ENCODE data around the gene PFKL.
A peak's percentile ranks its signal among the peaks of the same experiment; 100 is the strongest.

The PFKL gene

DNA sequence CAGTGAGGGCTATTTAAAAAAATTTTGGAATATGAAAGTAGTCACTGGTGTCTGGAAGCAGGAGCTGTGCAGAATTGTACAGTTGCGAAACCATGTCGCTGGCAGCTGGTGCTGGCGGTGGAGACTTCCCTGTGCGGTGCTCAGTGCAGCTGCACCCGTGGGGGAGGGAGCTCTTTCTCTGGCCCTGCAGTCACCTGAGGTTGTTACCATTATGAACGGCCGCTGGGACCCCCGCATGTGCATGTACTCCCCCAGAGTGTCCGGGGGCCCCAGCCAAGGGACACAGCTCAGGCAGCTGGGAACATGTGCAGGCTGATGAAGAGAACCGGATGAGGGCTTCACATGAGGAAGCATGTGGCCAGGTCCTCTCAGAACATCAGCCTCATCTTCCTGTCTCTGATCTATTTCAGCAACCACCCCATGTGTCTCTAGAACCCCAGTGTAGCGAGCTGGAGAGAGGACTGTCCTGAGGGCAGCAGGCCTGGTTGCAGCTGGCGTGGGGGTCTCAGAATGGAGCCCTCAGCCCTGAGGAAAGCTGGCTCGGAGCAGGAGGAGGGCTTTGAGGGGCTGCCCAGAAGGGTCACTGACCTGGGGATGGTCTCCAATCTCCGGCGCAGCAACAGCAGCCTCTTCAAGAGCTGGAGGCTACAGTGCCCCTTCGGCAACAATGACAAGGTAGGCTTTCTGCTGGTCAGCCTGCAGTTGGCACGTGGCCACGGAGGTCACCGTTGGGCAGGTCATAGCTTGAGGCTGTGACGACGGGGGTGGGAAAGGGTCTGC lies 53.5 kb downstream of the PFKL start, which contains the start of gene TRPM2:
Gene TRPM2 (plus strand): TSS at position 431 of the 780 bp plus-strand sequence. CDS start 80 bp downstream, at position 511.
- Histone ChIP-seq H4K20me1 (ENCODE audit: insufficient read depth, low read length) (no peaks in the 10 kb centered on the region), H3K4me2 (ENCODE audit: low read depth, low read length) (peak within 1 kb of the TSS; percentile 7; the same call in 1 of the 2 replicates), H3K36me3 (replicated peaks; ENCODE audit: insufficient read depth, low read length) (no peaks in the 10 kb centered on the region), H3K4me3 (ENCODE audit: low read length) (no peak within 1 kb of the TSS), H3K9ac (ENCODE audit: low read length) (no peak within 1 kb of the TSS), H3F3A (ENCODE audit: insufficient read depth, low read length) (no peaks in the 10 kb centered on the region), H3K79me2 (ENCODE audit: low read length) (no peaks in the 10 kb centered on the region), H3K9me2 (replicated peaks; ENCODE audit: insufficient read depth, low read length) (no peaks in the 10 kb centered on the region), H3K27ac (ENCODE audit: low read length) (no peak within 1 kb of the TSS), H3K9me3 (replicated peaks; ENCODE audit: insufficient read depth, low read length) (no peaks in the 10 kb centered on the region), H3K27me3 (replicated peaks; ENCODE audit: insufficient read depth, low read length) (peaks cover 91% of the 10 kb centered on the region), H3K4me1 (ENCODE audit: low read length) (no peaks in the 10 kb centered on the region; the same call in 1 of the 2 replicates), H2AFZ (ENCODE audit: low read length) (no peak within 1 kb of the TSS)
- DNase-seq: no peak
- TF ChIP-seq, protein P1, sequence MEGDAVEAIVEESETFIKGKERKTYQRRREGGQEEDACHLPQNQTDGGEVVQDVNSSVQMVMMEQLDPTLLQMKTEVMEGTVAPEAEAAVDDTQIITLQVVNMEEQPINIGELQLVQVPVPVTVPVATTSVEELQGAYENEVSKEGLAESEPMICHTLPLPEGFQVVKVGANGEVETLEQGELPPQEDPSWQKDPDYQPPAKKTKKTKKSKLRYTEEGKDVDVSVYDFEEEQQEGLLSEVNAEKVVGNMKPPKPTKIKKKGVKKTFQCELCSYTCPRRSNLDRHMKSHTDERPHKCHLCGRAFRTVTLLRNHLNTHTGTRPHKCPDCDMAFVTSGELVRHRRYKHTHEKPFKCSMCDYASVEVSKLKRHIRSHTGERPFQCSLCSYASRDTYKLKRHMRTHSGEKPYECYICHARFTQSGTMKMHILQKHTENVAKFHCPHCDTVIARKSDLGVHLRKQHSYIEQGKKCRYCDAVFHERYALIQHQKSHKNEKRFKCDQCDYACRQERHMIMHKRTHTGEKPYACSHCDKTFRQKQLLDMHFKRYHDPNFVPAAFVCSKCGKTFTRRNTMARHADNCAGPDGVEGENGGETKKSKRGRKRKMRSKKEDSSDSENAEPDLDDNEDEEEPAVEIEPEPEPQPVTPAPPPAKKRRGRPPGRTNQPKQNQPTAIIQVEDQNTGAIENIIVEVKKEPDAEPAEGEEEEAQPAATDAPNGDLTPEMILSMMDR (IDR thresholded peaks at IDR 0.05; ENCODE audit: low read length): no peak
- TF ChIP-seq EZH2 (optimal IDR thresholded peaks at IDR 0.05; ENCODE audit: low read depth, low read length) (no peak), EZH2phosphoT487 (IDR thresholded peaks at IDR 0.05; ENCODE audit: low read length) (no peak)

DNA sequence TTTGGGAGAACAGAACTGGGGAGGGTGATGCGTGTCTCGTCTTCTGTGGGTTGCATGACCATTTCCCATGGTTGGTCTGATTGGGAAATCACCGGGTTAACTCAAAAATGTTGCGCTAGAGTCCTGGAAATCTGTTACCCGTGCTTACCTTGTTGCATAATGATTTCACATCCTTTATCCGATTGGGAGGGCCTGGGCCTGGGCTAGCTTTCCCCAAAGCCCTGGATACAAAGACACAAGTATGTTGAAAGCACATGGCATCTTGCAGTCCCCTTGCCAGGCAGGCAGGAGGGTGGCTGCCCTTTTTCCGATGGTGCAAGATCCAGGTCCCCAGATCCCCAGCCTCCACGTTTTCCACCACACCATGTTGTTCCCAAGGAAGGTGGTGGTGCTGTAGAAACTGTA lies 54.1 kb downstream of the PFKL start:
- Histone ChIP-seq H3K36me3 (replicated peaks; ENCODE audit: insufficient read depth, low read length) (no peaks in the 10 kb centered on the region), H3K27me3 (replicated peaks; ENCODE audit: insufficient read depth, low read length) (peaks cover 91% of the 10 kb centered on the region), H3K4me3 (ENCODE audit: low read length) (no peak overlapping the region), H3K4me2 (ENCODE audit: low read depth, low read length) (no peak overlapping the region), H3K9me3 (replicated peaks; ENCODE audit: insufficient read depth, low read length) (no peaks in the 10 kb centered on the region), H4K20me1 (ENCODE audit: insufficient read depth, low read length) (no peaks in the 10 kb centered on the region), H3K27ac (ENCODE audit: low read length) (no peak overlapping the region), H2AFZ (ENCODE audit: low read length) (no peak overlapping the region), H3K79me2 (ENCODE audit: low read length) (no peaks in the 10 kb centered on the region), H3F3A (ENCODE audit: insufficient read depth, low read length) (no peaks in the 10 kb centered on the region), H3K9me2 (replicated peaks; ENCODE audit: insufficient read depth, low read length) (no peaks in the 10 kb centered on the region), H3K4me1 (ENCODE audit: low read length) (no peaks in the 10 kb centered on the region; the same call in 1 of the 2 replicates), H3K9ac (ENCODE audit: low read length) (no peak overlapping the region)
- TF ChIP-seq, protein P1 (IDR thresholded peaks at IDR 0.05; ENCODE audit: low read length): no peak
- TF ChIP-seq EZH2phosphoT487 (IDR thresholded peaks at IDR 0.05; ENCODE audit: low read length): no peak
- TF ChIP-seq EZH2 (optimal IDR thresholded peaks at IDR 0.05; ENCODE audit: low read depth, low read length): no peak
- no peak for DNase-seq

DNA sequence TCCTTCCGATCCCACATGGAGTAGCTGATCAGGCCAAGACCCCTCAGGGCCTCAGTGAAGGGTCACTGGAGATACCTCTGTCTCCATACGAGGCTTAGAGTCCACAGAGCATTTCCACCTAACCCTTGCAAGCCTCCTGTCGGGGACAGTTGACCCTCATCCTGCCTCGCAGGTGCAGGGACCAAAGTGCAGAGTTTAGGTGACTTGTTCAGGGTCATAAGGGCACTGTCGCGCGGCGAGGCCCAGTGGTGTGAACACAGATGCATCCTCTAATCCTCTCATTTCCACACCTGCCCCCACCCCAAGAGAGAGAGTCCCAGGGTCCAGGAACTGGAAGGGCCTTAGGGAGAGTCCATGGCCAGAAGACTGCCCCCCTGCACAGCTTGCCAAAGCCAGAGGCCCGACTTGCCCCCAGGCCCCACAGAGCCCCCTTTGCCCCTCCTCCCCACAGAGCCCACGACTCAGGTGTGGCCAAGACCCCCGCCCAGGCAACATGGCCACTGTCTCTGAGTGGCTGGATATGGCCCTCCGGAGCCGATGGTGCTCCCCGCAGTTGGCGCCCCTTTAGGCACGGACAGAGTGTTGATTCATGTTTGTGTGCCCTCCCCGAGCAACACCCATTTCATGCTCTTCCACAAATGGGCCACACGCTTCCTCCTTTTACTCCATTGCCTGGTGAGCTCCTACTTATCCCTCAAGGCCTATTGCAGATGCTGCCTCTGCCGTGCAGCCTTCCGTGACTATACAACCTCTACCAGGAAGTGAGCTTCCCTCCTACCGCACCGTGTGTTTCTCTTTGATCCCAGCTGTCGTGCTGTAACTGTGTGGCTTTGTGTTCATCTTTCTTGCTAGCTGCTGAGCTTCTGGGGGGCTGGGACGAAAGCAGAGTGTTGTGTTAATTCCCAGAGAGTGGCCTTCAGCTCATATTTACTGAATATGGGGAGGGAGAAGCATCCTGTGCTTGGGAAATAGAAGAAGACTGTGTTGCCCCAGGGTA lies 55.2 kb downstream of the PFKL start:
- H3K4me1 ChIP-seq (ENCODE audit: low read length): no peaks in the 10 kb centered on the region; the same call in 1 of the 2 replicates
- peak; percentile 31 for DNase-seq
- 0 out of 2 replicates have a peak overlapping the region, but pooled peaks have one; percentile 5 for H3K4me2 ChIP-seq (ENCODE audit: low read depth, low read length)
- no peak overlapping the region for H3K4me3 ChIP-seq (ENCODE audit: low read length)
- no peak overlapping the region for H3K9ac ChIP-seq (ENCODE audit: low read length)
- H3K27ac ChIP-seq (ENCODE audit: low read length): no peak overlapping the region
- H4K20me1 ChIP-seq (ENCODE audit: insufficient read depth, low read length): no peaks in the 10 kb centered on the region
- no peaks in the 10 kb centered on the region for H3K36me3 ChIP-seq (replicated peaks; ENCODE audit: insufficient read depth, low read length)
- no peaks in the 10 kb centered on the region for H3K9me3 ChIP-seq (replicated peaks; ENCODE audit: insufficient read depth, low read length)
- H3K27me3 ChIP-seq (replicated peaks; ENCODE audit: insufficient read depth, low read length): peaks cover 90% of the 10 kb centered on the region
- H3F3A ChIP-seq (ENCODE audit: insufficient read depth, low read length): no peaks in the 10 kb centered on the region
- TF ChIP-seq EZH2phosphoT487 (IDR thresholded peaks at IDR 0.05; ENCODE audit: low read length) (no peak), EZH2 (optimal IDR thresholded peaks at IDR 0.05; ENCODE audit: low read depth, low read length) (no peak)
- TF ChIP-seq, protein P1 (IDR thresholded peaks at IDR 0.05; ENCODE audit: low read length): no peak
- H3K9me2 ChIP-seq (replicated peaks; ENCODE audit: insufficient read depth, low read length): no peaks in the 10 kb centered on the region
- H3K79me2 ChIP-seq (ENCODE audit: low read length): no peaks in the 10 kb centered on the region
- H2AFZ ChIP-seq (ENCODE audit: low read length): no peak overlapping the region

Data from MM.1S (cell line).